Coronary artery (tissue), 2 donors: Measurements from ENCODE around the gene FOCAD.

Experiments used
- DNase-seq: peaks from one replicate; pipeline ENCODE4 v3.0.0-alpha.2; 2017; ENCODE audit warnings: low spot score
- H3K27ac ChIP-seq, 2 donors: fragments of 200-600 bp; sonication (generic); one replicate each; pipeline ENCODE4 v1.5.1; 2016 to 2019
- H3K4me3 ChIP-seq: fragments of 200-600 bp; sonication (generic); 2 replicates; pipeline ENCODE4 v1.5.1; 2016; ENCODE audit warnings: mild to moderate bottlenecking, moderate library complexity
- CTCF ChIP-seq: fragments of 200-600 bp; sonication (generic); IDR thresholded peaks from one replicate; pipeline ENCODE4 v1.5.1; 2019; ENCODE audit warnings: antibody characterized with exemption

FOCAD gene, protein sequence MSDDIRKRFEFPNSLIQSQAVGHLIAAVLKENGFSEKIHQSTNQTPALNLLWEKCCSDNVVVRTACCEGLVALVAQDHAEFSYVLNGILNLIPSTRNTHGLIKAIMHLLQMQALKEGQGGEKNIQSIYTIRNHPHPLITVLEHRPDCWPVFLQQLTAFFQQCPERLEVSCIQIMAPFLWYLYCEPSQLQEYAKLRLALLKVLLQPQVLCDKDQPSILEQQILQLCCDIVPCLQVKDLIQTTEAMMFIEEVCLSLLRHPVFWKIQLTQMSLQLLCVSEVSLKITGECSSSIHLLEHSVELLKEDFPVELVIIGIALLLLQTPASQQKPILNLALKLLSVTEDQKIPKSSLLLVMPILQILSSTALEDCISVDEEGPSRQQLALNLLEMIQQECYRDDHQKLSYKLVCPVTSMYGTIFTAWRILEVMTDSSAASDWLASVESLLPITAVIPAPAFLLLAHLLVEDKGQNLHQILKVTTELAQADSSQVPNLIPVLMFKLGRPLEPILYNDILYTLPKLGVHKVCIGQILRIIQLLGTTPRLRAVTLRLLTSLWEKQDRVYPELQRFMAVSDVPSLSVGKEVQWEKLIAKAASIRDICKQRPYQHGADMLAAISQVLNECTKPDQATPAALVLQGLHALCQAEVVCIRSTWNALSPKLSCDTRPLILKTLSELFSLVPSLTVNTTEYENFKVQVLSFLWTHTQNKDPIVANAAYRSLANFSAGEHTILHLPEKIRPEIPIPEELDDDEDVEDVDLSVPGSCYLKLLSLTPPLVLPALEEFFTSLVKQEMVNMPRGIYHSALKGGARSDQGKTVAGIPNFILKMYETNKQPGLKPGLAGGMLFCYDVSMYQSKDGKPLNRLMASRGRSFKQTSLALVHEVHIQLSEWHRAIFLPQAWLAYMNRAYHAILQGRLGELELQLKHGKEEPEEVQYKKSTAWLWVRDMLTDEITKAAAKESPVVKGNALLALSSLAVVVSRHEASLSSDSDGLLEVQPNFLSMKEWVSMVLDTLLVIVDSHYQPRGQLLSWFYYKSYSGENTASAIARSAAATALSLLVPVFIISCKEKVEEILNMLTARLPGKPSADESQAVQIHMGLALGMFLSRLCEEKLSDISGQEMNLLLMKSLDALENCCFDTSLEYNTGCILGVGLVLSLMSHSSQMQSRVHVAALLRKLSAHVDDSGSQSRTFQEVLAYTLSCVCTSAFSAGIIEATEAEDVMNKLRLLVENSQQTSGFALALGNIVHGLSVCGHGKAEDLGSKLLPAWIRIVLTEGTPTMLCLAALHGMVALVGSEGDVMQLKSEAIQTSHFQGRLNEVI (N-terminal part only)

DNA sequence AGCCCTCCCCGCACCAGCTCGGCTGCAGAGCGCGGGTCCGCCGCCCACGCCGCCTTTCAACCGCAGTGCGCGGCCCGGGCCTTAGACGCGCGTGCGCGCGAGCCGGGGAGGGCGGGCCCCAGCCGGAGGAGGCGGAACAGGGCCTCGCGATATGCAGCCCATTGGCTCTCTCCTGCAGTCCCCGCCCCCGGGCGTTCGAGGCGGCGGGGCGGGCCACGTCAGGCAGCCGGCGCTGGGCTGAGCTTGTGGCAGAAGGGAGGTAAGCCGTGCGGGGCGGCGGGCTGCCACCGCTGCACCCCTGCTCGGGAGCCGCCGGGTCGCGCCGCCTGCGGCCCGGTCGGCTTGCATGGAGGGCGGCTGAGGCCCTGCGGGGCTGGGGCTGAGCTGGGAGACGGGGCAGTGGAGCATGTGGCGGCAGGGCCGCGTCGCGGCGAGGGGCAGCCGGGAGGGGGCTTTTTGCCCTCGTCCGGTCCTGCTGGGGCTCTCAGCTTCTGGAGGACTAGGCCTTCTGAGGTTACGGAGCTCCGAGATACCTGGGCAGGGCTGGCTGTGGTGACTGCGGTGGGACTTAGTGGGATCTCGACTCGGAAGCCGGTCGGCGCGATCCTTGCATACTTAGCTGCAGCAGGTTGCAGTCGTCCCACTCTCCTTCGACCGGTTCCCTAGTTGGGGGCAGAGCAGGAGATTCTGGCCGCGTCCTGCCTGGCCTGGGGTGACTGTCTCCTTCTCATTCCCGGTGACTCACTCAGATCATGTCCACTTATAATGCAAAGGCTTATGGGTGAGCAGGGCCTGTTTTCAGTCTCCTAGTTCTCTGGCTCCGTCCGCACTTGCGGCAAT is at the start of gene FOCAD:
Gene FOCAD, plus strand, starts transcription at position 225 of the 840 bp plus-strand sequence. CDS start 31,095 bp downstream, outside the sequence.
- no peak for TF ChIP-seq CTCF
- H3K27ac ChIP-seq: peak within 1 kb of the TSS; percentile 87 to 99
- peak within 1 kb of the TSS; percentile 99 for H3K4me3 ChIP-seq
- DNase-seq: peak; percentile 97

DNA sequence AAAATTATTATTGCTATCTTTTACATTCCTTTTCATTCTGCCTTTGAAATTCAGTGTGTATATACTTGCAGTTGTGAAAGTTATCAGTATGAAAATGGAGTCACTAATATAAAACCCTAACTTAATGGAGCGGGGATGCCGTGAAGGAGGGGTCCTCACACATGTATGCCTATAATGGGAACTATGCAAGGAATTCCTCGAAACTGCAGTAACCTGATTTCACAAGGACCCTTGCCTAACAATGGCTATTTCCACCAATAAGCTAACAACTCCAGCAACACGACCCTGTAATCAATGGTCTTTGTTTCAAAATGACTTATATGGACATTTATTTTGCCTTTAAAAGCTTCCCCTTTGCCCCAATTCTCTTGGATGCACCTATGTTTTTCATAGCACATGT is 49.2 kb upstream of the FOCAD start:
- no peak overlapping the region for H3K4me3 ChIP-seq
- no peak for TF ChIP-seq CTCF
- H3K27ac ChIP-seq: no peak overlapping the region
- DNase-seq: no peak

DNA sequence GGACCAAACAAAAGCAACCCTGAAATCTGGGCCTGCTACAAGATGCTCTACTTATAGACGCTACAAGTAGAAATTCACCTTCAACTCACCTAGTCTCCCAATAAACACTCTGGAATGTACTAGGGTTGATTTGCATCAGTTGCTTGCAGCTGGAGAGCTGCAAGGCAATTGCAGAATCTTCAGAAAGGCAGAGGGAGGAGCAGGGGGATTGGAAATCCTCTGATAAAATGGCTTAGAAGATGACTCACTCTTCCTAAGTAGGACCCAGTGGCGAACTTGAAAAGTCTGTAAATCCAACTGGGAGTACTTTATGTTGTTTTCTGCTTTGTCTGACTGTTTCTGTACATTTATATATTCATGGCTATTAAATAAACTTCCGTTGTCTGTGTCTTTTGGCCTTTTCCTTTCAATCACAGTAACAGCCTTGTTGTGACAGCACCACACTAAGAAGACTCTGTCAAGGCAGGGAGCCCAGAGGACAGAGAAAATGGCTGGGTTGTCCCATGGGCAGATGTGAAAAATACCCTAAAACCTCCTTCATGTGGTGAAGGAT is 47.1 kb upstream of the FOCAD start:
- Histone ChIP-seq H3K27ac (no peak overlapping the region), H3K4me3 (no peak overlapping the region)
- DNase-seq: no peak
- no peak for TF ChIP-seq CTCF

- no peak for TF ChIP-seq CTCF
- no peak overlapping the region for H3K4me3 ChIP-seq
- DNase-seq: no peak
- H3K27ac ChIP-seq: no peak overlapping the region
Measured at GRCh38 chr9:20640331-20641187, 43.5 kb upstream of the FOCAD start.

- no peak for TF ChIP-seq CTCF
Measured at GRCh38 chr9:20642045-20642444, 42.0 kb upstream of the FOCAD start.

More at GRCh38 chr9:20642045-20642444, 42.0 kb upstream of the FOCAD start:
- no peak for DNase-seq
- H3K27ac ChIP-seq: no peak overlapping the region
- H3K4me3 ChIP-seq: no peak overlapping the region
